HFF-Myc (cell line): Measurements from ENCODE around the gene NCAPH2.

Experiments
- DNase-seq: peaks from one replicate; pipeline ENCODE4 v3.0.0-alpha.2; 2011; ENCODE audit warnings: low read depth; ENCODE audit errors: extremely low read depth
- H3K4me3 ChIP-seq: replicated peaks from 2 replicates; pipeline ENCODE4 v1.5.1; 2011; ENCODE audit warnings: low read depth, mild to moderate bottlenecking, control low read depth, low read length
- TF ChIP-seq, protein P1 (sequence below): IDR thresholded peaks from 2 replicates; pipeline ENCODE4 v1.5.1; 2012; ENCODE audit warnings: mild to moderate bottlenecking, low read depth, low read length, control low read depth; ENCODE audit errors: missing control alignments

The NCAPH2 gene

DNA sequence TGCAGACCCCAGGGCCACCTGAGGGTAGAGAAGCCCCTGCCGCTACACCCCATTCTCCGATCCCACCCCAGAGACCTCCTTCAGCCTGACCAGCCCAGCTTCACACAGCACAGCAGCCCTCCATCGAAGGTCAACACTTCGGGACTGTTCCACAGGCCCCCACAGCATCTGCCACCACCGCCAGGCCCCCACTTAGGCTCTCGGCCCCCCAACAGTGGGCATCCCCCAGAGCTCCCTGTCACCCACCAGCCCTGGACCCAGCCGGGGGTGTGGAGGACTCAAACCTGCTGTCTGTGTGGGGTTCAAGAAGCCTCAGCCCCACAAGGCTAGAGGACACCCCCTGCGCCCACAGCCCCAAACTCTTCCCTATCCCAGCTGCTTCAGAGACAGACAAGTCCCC, 39.4 kb upstream of the NCAPH2 start:
- DNase-seq, result no peak
- no peak overlapping the region for H3K4me3 ChIP-seq
- TF ChIP-seq, protein P1, sequence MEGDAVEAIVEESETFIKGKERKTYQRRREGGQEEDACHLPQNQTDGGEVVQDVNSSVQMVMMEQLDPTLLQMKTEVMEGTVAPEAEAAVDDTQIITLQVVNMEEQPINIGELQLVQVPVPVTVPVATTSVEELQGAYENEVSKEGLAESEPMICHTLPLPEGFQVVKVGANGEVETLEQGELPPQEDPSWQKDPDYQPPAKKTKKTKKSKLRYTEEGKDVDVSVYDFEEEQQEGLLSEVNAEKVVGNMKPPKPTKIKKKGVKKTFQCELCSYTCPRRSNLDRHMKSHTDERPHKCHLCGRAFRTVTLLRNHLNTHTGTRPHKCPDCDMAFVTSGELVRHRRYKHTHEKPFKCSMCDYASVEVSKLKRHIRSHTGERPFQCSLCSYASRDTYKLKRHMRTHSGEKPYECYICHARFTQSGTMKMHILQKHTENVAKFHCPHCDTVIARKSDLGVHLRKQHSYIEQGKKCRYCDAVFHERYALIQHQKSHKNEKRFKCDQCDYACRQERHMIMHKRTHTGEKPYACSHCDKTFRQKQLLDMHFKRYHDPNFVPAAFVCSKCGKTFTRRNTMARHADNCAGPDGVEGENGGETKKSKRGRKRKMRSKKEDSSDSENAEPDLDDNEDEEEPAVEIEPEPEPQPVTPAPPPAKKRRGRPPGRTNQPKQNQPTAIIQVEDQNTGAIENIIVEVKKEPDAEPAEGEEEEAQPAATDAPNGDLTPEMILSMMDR, result no peak

DNA sequence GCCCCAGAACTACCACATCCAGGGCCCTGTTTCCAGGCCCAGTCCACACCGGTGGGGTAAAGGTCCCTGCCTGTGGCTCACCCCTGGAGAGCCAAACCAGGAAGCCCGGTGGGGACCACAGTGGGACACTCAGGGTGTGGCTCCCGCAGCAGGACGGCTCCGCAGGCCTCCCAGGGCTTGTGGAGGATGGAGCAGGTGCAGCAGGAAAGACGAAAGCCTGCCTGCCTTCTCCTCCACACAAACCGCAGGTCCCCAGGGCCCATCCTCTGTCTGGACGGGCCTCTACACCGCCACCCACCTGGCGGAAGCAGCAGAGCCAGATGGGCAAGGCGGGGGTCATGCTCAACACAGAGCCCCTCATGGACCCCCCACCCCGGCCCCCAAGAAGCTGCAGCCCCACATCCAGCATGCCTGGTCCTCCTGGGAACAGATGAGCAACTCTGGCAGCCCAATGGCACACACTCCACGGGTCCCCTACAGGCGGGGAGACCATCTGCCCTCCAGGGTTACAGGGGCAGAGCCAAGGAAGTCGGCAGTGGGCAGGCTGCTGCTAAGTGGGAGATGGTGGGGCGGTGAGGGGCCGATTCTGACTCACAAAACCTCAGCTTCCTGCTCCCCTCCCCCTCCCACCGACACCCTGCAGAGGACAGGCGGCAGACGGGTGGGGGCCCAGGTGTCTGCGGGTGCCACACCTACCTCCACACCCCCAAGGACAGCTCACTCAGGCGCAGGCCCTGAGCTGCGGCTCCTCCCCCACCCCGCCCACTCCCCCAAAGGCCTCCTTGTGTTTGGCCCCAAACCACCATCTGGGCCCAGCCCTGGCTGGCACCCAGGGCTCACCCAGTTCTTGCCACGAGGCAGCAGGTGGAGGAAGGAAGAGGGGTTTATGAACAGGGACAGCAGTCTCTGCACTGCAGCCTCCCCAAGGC, 38.4 kb upstream of the NCAPH2 start:
- DNase-seq, result peak; percentile 25
- 0 out of 2 replicates have a peak overlapping the region, but pooled peaks have one; percentile 5 for H3K4me3 ChIP-seq
- TF ChIP-seq, protein P1, result no peak

DNA sequence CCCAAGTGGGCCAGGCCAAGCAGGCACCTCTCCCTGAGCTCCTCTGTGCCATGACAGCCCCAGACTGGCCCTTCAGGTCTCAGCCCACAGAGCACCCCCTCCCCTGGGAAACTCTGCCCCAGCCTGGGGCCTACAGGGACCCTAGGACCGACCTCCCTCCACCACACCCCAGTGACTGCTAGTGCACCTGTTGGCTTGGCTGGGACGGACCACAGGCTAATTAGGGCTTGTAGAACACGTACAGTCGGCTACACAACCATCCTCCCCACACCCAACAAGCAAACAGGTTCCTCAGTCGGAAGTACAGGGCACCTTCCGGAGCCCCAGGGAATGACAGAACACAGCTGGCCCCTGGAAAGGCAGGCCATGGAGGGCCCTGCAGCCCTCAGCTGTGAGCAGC, 37.5 kb upstream of the NCAPH2 start:
- 0 out of 2 replicates have a peak overlapping the region, but pooled peaks have one; percentile 5 for H3K4me3 ChIP-seq
- TF ChIP-seq, protein P1, result no peak
- no peak for DNase-seq

DNA sequence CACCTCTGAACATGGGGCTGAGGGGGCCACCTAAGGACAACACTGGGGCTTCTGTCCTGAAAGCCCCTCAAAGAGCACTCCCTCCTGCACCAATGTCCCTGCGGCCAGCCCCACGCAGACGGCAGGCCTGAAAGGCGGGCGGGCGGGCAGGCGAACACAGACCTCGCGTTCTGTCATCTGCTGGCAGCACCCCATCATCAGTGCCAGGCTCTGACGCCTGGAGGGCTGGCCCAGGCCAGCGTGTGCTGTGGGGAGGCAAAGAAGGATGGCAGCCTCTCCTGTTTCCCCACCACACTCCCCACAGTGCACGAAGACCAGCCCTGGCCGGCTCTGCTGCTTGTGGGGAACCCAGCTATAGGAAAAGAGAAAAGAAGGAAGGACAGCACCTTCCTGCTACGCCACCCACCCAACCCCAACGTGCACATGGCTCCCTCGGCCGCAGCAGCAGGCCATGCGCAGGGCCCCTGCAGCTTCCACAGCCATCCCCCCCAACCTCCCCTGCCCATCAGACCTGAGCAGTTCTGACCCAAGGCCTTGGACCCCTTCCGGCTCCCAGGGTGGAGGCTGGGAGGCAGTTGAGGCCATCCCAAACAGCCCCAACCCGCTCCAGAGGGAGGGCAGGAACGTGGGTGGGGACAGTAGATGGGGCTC, 36.7 kb upstream of the NCAPH2 start:
- H3K4me3 ChIP-seq, result no peak overlapping the region
- TF ChIP-seq, protein P1, result no peak
- DNase-seq, result no peak

DNA sequence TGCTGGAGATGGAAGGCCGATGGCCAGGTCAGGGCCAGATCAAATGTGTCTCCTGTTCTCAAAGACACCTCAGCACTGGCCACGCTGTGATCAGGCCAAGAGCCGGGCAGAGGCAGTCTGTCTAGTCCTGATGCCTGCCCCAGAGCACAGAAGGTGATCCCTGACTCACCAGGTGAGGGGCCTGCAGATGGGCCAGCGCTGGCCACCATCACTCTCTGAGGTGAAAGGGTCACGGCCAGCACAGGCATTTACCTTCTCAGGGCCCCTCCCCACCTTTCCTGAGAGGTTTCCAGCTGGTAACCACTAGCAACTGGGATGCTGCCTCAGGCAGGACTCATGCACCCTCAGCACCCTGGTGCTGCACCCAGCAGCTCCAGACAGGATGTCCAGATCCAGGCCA, 36.1 kb upstream of the NCAPH2 start:
- TF ChIP-seq, protein P1, result no peak
- DNase-seq, result no peak
- no peak overlapping the region for H3K4me3 ChIP-seq

GRCh38 chr22:50473088-50473487, 34.9 kb upstream of the NCAPH2 start:
- no peak for DNase-seq
- H3K4me3 ChIP-seq, result peak overlapping the region; percentile 69

More at GRCh38 chr22:50473088-50473487, 34.9 kb upstream of the NCAPH2 start:
- TF ChIP-seq, protein P1, result peak; percentile 36
